WTC11 (cell line): ENCODE results near the gene TMEM86A.

ENCODE experiments used
- ATF2 ChIP-seq: sonication (generic); formaldehyde crosslinking; IDR thresholded peaks from 2 replicates; pipeline ENCODE4 v1.8.1; 2022; ENCODE audit warnings: low read depth, missing genetic modification reagents, borderline replicate concordance
- E2F4 ChIP-seq: sonication (generic); formaldehyde crosslinking; IDR thresholded peaks from 2 replicates; pipeline ENCODE4 v1.8.1; 2022; ENCODE audit warnings: low read depth, mild to moderate bottlenecking, moderate library complexity, missing genetic modification reagents, borderline replicate concordance

GRCh38 chr11:18700375-18700774 is 1.8 kb downstream of the TMEM86A start:
- TF ChIP-seq E2F4 (CRISPR knock-in tag), result no peak
- TF ChIP-seq ATF2, result no peak
